Trophoblast cell (in vitro differentiated cells and primary cell): ENCODE measurements around the gene CENPP.

Experiments used
- DNase-seq, 2 donors: peaks; one replicate each; pipeline ENCODE4 v3.0.0-alpha.2; 2016
- H2AFZ ChIP-seq: 2 replicates; pipeline ENCODE4 v1.6.1; 2013; ENCODE audit warnings: low read length, moderate library complexity, mild to moderate bottlenecking; ENCODE audit not compliant: insufficient read depth, poor library complexity
- H2AK5ac ChIP-seq: 2 replicates; pipeline ENCODE4 v1.6.1; 2013; ENCODE audit warnings: mild to moderate bottlenecking, low read length
- H2BK120ac ChIP-seq: 2 replicates; pipeline ENCODE4 v1.6.1; 2013; ENCODE audit warnings: low read length, mild to moderate bottlenecking, moderate library complexity; ENCODE audit not compliant: insufficient read depth, poor library complexity
- H2BK12ac ChIP-seq: 2 replicates; pipeline ENCODE4 v1.6.1; 2013; ENCODE audit warnings: mild to moderate bottlenecking, low read length, moderate library complexity
- H2BK5ac ChIP-seq: 2 replicates; pipeline ENCODE4 v1.6.1; 2013; ENCODE audit warnings: low read length, low read depth, moderate library complexity, mild to moderate bottlenecking; ENCODE audit not compliant: poor library complexity
- H3K14ac ChIP-seq: 2 replicates; pipeline ENCODE4 v1.6.1; 2013; ENCODE audit warnings: mild to moderate bottlenecking, low read length
- H3K18ac ChIP-seq: 2 replicates; pipeline ENCODE4 v1.6.1; 2013; ENCODE audit warnings: mild to moderate bottlenecking, low read length
- H3K23ac ChIP-seq: 2 replicates; pipeline ENCODE4 v1.6.1; 2013; ENCODE audit warnings: low read length
- H3K27ac ChIP-seq: 2 replicates; pipeline ENCODE4 v1.5.1; 2013; ENCODE audit warnings: low read depth, mild to moderate bottlenecking, inconsistent platforms, low read length, moderate library complexity
- H3K27me3 ChIP-seq: 2 replicates; pipeline ENCODE4 v1.6.1; 2013; ENCODE audit warnings: inconsistent platforms, mild to moderate bottlenecking, low read length, moderate library complexity; ENCODE audit not compliant: insufficient read depth
- H3K36me3 ChIP-seq, 2 experiments: 1 replicate in 1 of 2; 2 replicates in 1 of 2; pipeline ENCODE4 v1.6.1; 2013; ENCODE audit warnings: low read length in 2 of 2, mild to moderate bottlenecking in 2 of 2, moderate library complexity in 1 of 2; ENCODE audit not compliant: insufficient read depth in 2 of 2, control insufficient read depth in 1 of 2
- H3K4ac ChIP-seq: 2 replicates; pipeline ENCODE4 v1.6.1; 2013; ENCODE audit warnings: low read depth, mild to moderate bottlenecking, low read length, moderate library complexity
- H3K4me1 ChIP-seq, 2 experiments: 1 replicate in 1 of 2; 2 replicates in 1 of 2; pipeline ENCODE4 v1.6.1; 2013; ENCODE audit warnings: low read length in 2 of 2, mild to moderate bottlenecking in 2 of 2, moderate library complexity in 1 of 2; ENCODE audit not compliant: insufficient read depth in 2 of 2, control insufficient read depth in 1 of 2
- H3K4me2 ChIP-seq: 2 replicates; pipeline ENCODE4 v1.6.1; 2013; ENCODE audit warnings: inconsistent platforms, mild to moderate bottlenecking, low read length, moderate library complexity
- H3K4me3 ChIP-seq: 2 replicates; pipeline ENCODE4 v1.5.1; 2013; ENCODE audit warnings: mild to moderate bottlenecking, low read depth, low read length, inconsistent platforms
- H3K79me1 ChIP-seq: one replicate; pipeline ENCODE4 v1.6.1; 2013; ENCODE audit warnings: low read length
- H3K79me2 ChIP-seq: 2 replicates; pipeline ENCODE4 v1.6.1; 2013; ENCODE audit warnings: low read length, mild to moderate bottlenecking; ENCODE audit not compliant: control insufficient read depth, insufficient read depth, poor library complexity
- H3K9ac ChIP-seq: 2 replicates; pipeline ENCODE4 v1.6.1; 2013; ENCODE audit warnings: mild to moderate bottlenecking, low read length
- H3K9me3 ChIP-seq: 2 replicates; pipeline ENCODE4 v1.6.1; 2013; ENCODE audit warnings: low read depth, mild to moderate bottlenecking, control low read depth, inconsistent platforms, low read length; ENCODE audit not compliant: insufficient read depth
- H4K12ac ChIP-seq: 2 replicates; pipeline ENCODE4 v1.6.1; 2013; ENCODE audit warnings: low read depth, mild to moderate bottlenecking, low read length, moderate library complexity
- H4K8ac ChIP-seq: 2 replicates; pipeline ENCODE4 v1.6.1; 2013; ENCODE audit warnings: low read depth, mild to moderate bottlenecking, low read length, moderate library complexity
- H4K91ac ChIP-seq: one replicate; pipeline ENCODE4 v1.6.1; 2013; ENCODE audit warnings: low read depth, mild to moderate bottlenecking, low read length, moderate library complexity
- WGBS: extraction: QIAGEN DNeasy Blood & Tissue Kit; methylation state at CpG from one replicate; pipeline ENCODE4 v1.1.7; 2013; ENCODE audit warnings: missing lambda C conversion rate; ENCODE audit not compliant: insufficient read length, insufficient coverage; ENCODE audit errors: extremely low coverage; 5-methylcytosine and 5-hydroxymethylcytosine counted together

CENPP gene

DNA sequence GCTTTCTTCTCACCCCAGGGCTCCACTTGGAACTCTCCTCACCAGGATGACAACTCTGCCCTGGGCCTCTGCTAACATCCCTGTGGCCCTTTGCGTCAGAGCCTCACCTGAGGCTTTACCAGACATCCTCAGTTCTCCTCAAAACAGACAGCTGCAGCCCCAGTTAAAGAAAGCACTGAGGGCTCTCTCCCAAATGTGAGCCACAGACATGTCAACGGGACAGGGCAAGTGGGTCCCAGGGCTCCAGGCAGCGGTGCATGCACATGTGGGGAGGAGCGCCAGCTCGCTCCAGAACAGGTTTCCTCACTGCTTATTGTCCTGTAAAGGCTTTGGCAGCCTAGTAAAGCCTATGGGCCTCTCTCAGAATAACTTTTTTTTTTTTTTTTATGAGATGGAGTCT, 306.9 kb downstream of the CENPP start:
- H3K4ac ChIP-seq = no peak overlapping the region
- H3K9ac ChIP-seq = no peak overlapping the region
- no peaks in the 10 kb centered on the region for H3K79me1 ChIP-seq
- H4K91ac ChIP-seq = no peak overlapping the region
- no peak overlapping the region for H3K4me3 ChIP-seq
- no peaks in the 10 kb centered on the region for H3K79me2 ChIP-seq
- no peak overlapping the region for H2BK5ac ChIP-seq
- H3K23ac ChIP-seq = no peak overlapping the region
- no peak overlapping the region for H3K27ac ChIP-seq
- DNase-seq = no peak
- H3K4me1 ChIP-seq = no peaks in the 10 kb centered on the region
- peaks cover 34 to 47% of the 10 kb centered on the region in 2 experiments for H3K36me3 ChIP-seq
- H3K27me3 ChIP-seq = no peaks in the 10 kb centered on the region
- WGBS = no CpG with 5 or more reads among the region's 5 CpGs
- H3K4me2 ChIP-seq = no peak overlapping the region
- no peak overlapping the region for H3K14ac ChIP-seq
- H2BK120ac ChIP-seq = no peak overlapping the region
- no peak overlapping the region for H2AFZ ChIP-seq
- H3K18ac ChIP-seq = peak overlapping the region; percentile 40
- H3K9me3 ChIP-seq = no peaks in the 10 kb centered on the region
- H4K12ac ChIP-seq = no peak overlapping the region
- no peak overlapping the region for H4K8ac ChIP-seq
- no peak overlapping the region for H2BK12ac ChIP-seq
- no peak overlapping the region for H2AK5ac ChIP-seq

DNA sequence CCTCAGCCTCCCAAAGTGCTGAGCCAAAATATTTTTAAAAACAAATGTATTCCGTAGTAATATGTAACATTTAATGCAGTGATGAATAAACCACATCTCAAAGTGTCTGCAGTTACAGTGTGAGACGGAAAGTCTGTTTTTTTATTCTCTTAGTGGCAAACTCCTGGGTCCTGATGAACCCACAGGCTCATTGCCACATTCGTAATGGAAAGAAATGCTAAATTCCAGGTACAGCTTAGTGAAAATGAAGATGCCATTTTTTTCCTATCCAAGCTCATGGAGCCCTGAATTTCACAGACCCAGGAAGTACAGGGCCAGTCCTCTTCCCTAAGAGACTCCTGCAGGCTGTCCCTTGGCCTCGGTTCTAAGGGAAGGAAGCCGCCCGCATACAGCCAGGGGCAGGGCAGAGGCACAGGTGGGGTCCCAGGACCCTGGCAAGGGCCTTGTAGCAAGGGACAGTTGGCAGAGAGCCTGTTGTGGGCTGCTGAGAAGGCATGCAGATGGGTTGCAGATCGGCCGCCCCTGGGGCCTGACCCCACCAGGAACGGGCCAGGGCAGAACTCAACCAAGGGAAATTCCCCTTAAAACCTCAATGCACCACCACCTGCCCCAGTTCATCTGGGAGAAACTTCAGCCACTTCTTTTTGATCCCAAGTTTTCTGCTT, 308.0 kb downstream of the CENPP start:
- no peak overlapping the region for H3K27ac ChIP-seq
- H3K4ac ChIP-seq = no peak overlapping the region
- H4K91ac ChIP-seq = no peak overlapping the region
- H3K14ac ChIP-seq = no peak overlapping the region
- H2BK12ac ChIP-seq = no peak overlapping the region
- H2BK120ac ChIP-seq = no peak overlapping the region
- no peaks in the 10 kb centered on the region for H3K4me1 ChIP-seq
- H2AK5ac ChIP-seq = no peak overlapping the region
- H3K23ac ChIP-seq = no peak overlapping the region
- H2AFZ ChIP-seq = no peak overlapping the region
- H3K18ac ChIP-seq = no peak overlapping the region
- no CpG with 5 or more reads among the region's 9 CpGs for WGBS
- no peaks in the 10 kb centered on the region for H3K9me3 ChIP-seq
- no peak overlapping the region for H3K4me2 ChIP-seq
- H4K12ac ChIP-seq = no peak overlapping the region
- no peak for DNase-seq
- no peaks in the 10 kb centered on the region for H3K79me1 ChIP-seq
- no peaks in the 10 kb centered on the region for H3K79me2 ChIP-seq
- H3K36me3 ChIP-seq = peaks cover 43 to 59% of the 10 kb centered on the region in 2 experiments
- no peak overlapping the region for H4K8ac ChIP-seq
- H3K27me3 ChIP-seq = no peaks in the 10 kb centered on the region
- no peak overlapping the region for H2BK5ac ChIP-seq
- no peak overlapping the region for H3K9ac ChIP-seq
- H3K4me3 ChIP-seq = no peak overlapping the region

DNA sequence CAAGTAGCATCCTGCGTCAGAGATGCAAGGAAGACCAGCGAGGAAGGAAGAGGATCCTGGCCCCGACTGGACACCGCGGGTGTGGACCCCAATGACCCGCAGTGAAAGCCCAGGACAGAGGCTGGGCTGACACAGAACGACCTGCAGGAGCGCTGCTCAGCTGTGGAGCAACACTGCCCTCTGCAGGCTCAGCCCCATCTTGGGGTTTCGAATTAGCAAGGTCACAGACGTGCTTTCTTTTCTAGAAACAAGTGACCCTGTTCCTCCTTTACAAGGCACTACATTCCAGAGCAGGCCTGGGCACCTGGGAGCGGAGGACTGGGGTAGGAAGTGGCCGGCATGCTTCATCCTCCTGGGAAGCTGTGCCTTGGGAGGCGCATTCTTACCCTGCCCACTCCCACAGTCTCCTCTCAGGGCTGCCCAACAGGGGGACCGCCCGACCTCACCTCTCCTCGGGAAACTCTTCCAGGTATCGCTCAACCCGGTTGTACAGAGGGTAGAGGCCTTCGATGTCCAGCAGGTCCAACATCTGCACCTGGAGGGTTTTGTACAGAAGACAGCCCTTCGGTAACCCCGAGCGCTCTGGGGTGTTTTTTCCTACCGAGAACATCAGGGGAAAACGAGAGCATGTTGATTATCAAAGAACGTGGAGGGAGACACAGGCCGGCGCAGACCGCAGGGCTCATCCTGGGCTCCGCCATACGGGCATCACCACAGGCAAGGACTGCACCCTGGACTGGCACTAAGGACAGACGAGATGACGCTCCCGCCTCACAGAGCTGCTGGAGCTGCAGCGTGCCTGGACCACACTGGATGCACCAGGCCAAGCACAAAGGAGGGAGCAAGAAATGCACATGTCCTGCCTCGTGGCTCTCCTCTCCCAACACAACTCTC, 309.2 kb downstream of the CENPP start:
- Histone ChIP-seq H2BK5ac (no peak overlapping the region), H3K27me3 (no peaks in the 10 kb centered on the region), H3K79me2 (no peaks in the 10 kb centered on the region), H2AFZ (no peak overlapping the region), H3K23ac (no peak overlapping the region), H3K4me2 (no peak overlapping the region), H3K14ac (no peak overlapping the region), H3K4ac (no peak overlapping the region), H3K4me1 (no peaks in the 10 kb centered on the region), H2BK12ac (no peak overlapping the region), H3K36me3 (peaks cover 50 to 64% of the 10 kb centered on the region in 2 experiments), H3K27ac (no peak overlapping the region), H2BK120ac (no peak overlapping the region), H3K79me1 (no peaks in the 10 kb centered on the region), H4K8ac (no peak overlapping the region), H4K91ac (no peak overlapping the region), H3K4me3 (no peak overlapping the region), H3K9me3 (no peaks in the 10 kb centered on the region), H4K12ac (no peak overlapping the region), H3K18ac (no peak overlapping the region), H3K9ac (no peak overlapping the region), H2AK5ac (no peak overlapping the region)
- peak; percentile 67 to 82 for DNase-seq
- no CpG with 5 or more reads among the region's 35 CpGs for WGBS

DNA sequence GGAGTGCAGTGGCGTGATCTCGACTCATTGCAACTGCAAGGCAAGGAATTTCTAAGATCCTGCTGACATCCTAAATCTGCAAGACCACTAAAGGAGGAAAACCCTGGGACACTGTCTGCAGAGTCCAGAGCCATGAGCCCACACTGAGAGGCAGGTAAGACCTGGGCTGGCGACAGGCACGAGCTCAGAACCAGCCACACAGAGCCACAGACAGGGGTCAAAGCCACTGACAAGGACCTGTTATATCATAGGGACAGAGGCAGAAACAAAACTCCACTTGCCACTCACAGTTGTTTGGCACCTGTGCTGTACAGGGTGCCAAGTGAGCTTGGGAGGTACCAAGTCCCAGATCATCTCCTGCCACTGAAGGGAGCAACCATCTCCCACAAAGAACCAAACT, 310.0 kb downstream of the CENPP start:
- Histone ChIP-seq H3K14ac (no peak overlapping the region), H3K4me3 (no peak overlapping the region), H3K23ac (no peak overlapping the region), H3K27ac (no peak overlapping the region), H4K12ac (no peak overlapping the region), H3K4me2 (no peak overlapping the region), H2AFZ (no peak overlapping the region), H3K79me1 (no peaks in the 10 kb centered on the region), H3K4me1 (no peaks in the 10 kb centered on the region), H4K8ac (no peak overlapping the region), H3K79me2 (no peaks in the 10 kb centered on the region), H3K36me3 (peaks cover 58 to 72% of the 10 kb centered on the region in 2 experiments), H3K4ac (no peak overlapping the region), H3K18ac (no peak overlapping the region), H4K91ac (no peak overlapping the region), H3K9me3 (no peaks in the 10 kb centered on the region), H2BK5ac (no peak overlapping the region), H3K27me3 (no peaks in the 10 kb centered on the region), H2BK120ac (no peak overlapping the region), H3K9ac (no peak overlapping the region), H2AK5ac (no peak overlapping the region), H2BK12ac (no peak overlapping the region)
- no CpG with 5 or more reads among the region's 4 CpGs for WGBS
- DNase-seq = no peak
